OCI-LY1 (cell line): ENCODE measurements around the gene DCST2.

Experiments used
- EZH2 ChIP-seq: fragments of 200-600 bp; sonication (generic), shearing (Covaris generic); IDR thresholded peaks from 2 replicates; pipeline ENCODE4 v1.8.0; 2017; ENCODE audit warnings: borderline replicate concordance, mixed run types, mild to moderate bottlenecking, antibody characterized with exemption, low read length, moderate library complexity, mixed read lengths
- TF ChIP-seq, protein P1 (sequence below): fragments of 200-600 bp; sonication (generic), shearing (Covaris generic); IDR thresholded peaks from 2 replicates; pipeline ENCODE4 v1.5.1; 2017; ENCODE audit warnings: mild to moderate bottlenecking, antibody characterized with exemption, low read length, moderate library complexity, mixed read lengths

DNA sequence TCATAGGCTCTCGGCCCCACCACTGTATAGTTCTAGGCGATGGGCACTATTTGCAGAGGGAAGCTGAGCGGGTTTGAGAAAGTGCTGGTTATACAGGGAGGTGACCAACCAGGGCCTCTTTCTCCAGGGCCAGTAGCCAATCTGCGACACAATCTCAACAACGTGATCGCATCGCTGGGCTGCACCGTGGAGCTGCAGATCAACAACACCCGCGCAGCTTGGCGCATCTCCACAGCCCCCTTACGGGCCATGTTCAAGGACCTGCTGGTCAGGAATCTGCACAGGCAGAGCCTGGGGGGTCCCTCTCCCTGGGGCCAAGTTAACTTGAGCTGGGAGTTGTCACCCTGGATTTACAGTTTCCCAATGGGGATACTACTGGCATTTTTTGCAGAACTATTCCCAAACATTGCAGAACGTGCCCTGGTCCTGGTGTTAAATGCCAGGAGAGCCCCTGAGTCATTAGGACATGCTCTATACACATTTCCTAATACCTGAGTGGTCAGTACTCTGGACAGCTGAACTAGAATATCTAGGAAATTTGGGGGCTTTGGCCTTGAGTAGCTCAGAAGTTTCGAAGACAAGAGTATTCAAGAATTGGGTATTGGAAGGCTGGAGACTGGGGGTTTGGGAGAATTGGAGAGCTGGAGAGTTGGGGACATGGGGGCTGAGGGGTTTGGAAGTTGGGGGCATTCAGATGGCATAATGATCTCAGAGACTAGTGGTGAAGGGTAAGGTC lies 6.9 kb upstream of the DCST2 start:
- TF ChIP-seq, protein P1, sequence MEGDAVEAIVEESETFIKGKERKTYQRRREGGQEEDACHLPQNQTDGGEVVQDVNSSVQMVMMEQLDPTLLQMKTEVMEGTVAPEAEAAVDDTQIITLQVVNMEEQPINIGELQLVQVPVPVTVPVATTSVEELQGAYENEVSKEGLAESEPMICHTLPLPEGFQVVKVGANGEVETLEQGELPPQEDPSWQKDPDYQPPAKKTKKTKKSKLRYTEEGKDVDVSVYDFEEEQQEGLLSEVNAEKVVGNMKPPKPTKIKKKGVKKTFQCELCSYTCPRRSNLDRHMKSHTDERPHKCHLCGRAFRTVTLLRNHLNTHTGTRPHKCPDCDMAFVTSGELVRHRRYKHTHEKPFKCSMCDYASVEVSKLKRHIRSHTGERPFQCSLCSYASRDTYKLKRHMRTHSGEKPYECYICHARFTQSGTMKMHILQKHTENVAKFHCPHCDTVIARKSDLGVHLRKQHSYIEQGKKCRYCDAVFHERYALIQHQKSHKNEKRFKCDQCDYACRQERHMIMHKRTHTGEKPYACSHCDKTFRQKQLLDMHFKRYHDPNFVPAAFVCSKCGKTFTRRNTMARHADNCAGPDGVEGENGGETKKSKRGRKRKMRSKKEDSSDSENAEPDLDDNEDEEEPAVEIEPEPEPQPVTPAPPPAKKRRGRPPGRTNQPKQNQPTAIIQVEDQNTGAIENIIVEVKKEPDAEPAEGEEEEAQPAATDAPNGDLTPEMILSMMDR, result no peak
- no peak for TF ChIP-seq EZH2
